ENCODE results near the gene P4HA2.

Gene P4HA2

DNA sequence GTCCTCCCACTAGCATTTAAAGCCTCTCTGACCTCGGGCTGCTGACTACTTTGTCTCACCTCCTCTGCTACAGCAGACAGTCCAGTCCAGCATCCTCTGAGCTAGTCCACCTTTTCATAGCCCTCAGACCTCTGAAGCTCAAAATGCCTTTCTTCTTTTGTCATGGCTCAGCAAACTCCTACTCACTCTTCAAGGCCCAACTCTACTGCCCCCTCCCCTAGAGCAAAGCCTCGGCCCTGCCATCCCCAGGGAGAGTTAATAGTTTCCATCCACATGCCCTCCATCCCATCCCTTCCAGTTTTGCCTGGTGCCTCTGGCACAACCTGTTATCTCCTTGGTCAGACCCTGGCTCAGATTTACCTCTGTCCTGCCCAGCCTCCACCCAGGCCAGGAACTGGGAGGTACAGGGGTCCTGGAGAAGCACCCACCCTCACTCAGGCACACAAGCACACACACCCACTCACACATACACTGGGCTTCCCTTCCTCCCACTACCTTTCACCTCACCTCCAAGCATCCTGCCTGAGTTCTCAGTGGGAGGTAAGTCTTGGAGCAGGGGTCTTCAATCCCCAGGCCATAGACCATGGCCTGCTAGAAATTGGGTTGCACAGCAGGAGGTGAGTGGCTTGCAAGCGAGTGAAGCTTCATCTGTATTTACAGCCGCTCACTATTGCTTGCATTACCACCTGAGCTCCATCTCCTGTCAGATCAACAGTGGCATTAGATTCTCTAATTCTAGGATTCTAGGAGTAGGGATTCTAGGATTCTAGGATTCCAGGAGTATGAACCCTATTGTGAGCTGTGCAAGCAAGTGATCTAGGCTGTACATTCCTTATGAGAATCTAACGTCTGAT lies 47.9 kb upstream of the P4HA2 start:
- TF ChIP-seq TCF4 (CRISPR knock-in tag; IDR thresholded peaks at IDR 0.05; ENCODE audit: borderline replicate concordance) (no peak), ISL1 (CRISPR knock-in tag; IDR thresholded peaks at IDR 0.05) (no peak), ZFP3 (CRISPR knock-in tag; IDR thresholded peaks at IDR 0.05) (peak; percentile 94)
- TF ChIP-seq, protein P1, sequence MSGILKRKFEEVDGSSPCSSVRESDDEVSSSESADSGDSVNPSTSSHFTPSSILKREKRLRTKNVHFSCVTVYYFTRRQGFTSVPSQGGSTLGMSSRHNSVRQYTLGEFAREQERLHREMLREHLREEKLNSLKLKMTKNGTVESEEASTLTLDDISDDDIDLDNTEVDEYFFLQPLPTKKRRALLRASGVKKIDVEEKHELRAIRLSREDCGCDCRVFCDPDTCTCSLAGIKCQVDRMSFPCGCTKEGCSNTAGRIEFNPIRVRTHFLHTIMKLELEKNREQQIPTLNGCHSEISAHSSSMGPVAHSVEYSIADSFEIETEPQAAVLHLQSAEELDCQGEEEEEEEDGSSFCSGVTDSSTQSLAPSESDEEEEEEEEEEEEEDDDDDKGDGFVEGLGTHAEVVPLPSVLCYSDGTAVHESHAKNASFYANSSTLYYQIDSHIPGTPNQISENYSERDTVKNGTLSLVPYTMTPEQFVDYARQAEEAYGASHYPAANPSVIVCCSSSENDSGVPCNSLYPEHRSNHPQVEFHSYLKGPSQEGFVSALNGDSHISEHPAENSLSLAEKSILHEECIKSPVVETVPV (CRISPR knock-in tag; IDR thresholded peaks at IDR 0.05), result no peak
- TF ChIP-seq, protein P2, sequence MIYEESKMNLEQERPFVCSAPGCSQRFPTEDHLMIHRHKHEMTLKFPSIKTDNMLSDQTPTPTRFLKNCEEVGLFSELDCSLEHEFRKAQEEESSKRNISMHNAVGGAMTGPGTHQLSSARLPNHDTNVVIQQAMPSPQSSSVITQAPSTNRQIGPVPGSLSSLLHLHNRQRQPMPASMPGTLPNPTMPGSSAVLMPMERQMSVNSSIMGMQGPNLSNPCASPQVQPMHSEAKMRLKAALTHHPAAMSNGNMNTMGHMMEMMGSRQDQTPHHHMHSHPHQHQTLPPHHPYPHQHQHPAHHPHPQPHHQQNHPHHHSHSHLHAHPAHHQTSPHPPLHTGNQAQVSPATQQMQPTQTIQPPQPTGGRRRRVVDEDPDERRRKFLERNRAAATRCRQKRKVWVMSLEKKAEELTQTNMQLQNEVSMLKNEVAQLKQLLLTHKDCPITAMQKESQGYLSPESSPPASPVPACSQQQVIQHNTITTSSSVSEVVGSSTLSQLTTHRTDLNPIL (CRISPR knock-in tag; IDR thresholded peaks at IDR 0.05; ENCODE audit: low read depth), result no peak
- ATAC-seq, result no peak

DNA sequence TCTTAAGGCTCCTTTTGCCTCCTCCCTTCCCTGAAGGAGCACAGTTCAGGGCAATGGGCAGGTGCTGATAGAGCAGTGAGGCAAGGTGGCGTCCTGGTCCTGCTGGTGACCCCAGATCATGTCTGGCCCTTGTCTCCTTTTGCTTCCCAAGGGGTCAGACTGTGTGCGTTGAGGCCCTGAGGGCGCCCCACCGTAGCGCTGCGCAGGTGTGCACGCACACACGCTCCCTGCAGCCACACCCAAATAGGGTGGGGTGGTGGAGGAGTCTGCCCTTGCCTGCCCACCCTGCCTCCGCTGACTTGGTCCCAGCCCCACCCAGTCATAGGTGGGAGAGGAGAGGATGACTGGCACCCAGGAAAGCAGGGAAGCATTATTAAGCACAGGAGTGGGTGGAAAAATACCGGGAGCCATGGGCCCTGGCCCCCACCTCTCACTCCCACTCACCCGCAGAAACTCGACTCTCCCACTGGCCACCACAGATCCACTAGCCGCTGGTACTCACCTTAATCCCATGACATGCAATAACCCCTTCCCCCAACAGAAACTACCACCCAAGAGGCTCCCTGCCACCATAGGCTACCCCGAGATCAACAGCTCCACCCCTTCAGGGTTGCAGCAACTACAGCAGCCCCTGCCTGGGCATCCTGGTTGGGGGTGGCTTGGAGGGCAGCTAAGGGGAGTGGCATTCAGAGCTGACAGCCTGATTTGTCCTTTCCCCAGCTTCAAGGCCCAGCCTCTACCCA lies 46.6 kb upstream of the P4HA2 start:
- no peak for TF ChIP-seq TOX (CRISPR knock-in tag; IDR thresholded peaks at IDR 0.05; ENCODE audit: borderline replicate concordance)
- TF ChIP-seq ZFP30 (CRISPR knock-in tag; IDR thresholded peaks at IDR 0.05), result no peak
- no peak for TF ChIP-seq GLIS3 (CRISPR knock-in tag; IDR thresholded peaks at IDR 0.05)
- no peak for TF ChIP-seq PPARA (CRISPR knock-in tag; IDR thresholded peaks at IDR 0.05; ENCODE audit: borderline replicate concordance)
- TF ChIP-seq ARNTL (CRISPR knock-in tag; IDR thresholded peaks at IDR 0.05; ENCODE audit: borderline replicate concordance, low read depth), result no peak
- TF ChIP-seq, protein P1 (CRISPR knock-in tag; IDR thresholded peaks at IDR 0.05), result no peak
- TF ChIP-seq, protein P2 (CRISPR knock-in tag; IDR thresholded peaks at IDR 0.05; ENCODE audit: low read depth), result no peak
- no peak for TF ChIP-seq ZNF8 (CRISPR knock-in tag; IDR thresholded peaks at IDR 0.05)
- TF ChIP-seq ISL1 (CRISPR knock-in tag; IDR thresholded peaks at IDR 0.05), result no peak
- TF ChIP-seq ZFP3 (CRISPR knock-in tag; IDR thresholded peaks at IDR 0.05), result no peak
- no peak for ATAC-seq

DNA sequence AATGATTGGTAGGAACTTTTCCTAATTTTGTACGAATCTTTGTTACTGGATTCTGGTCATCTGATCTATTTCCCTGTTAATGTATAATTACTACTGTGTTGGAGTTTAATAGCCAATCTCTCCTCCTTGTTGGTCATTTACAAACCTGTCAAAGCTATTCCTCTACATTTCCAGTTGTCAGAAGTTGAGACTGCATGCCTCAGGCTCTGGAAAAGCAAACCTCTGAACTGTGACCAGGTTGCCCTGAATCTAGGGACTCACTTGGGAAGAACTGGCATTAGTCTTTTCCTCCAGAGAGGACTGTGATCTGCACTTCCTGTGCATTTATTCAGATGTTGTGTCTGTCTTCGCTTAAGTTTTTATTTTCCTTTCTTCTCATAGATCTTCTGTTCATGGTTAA lies 46.0 kb upstream of the P4HA2 start:
- no peak for TF ChIP-seq GLIS3 (CRISPR knock-in tag; IDR thresholded peaks at IDR 0.05)
- no peak for TF ChIP-seq ARNTL (CRISPR knock-in tag; IDR thresholded peaks at IDR 0.05; ENCODE audit: borderline replicate concordance, low read depth)
- TF ChIP-seq ZFP3 (CRISPR knock-in tag; IDR thresholded peaks at IDR 0.05), result no peak
- no peak for TF ChIP-seq TCF4 (CRISPR knock-in tag; IDR thresholded peaks at IDR 0.05; ENCODE audit: borderline replicate concordance)
- no peak for ATAC-seq

DNA sequence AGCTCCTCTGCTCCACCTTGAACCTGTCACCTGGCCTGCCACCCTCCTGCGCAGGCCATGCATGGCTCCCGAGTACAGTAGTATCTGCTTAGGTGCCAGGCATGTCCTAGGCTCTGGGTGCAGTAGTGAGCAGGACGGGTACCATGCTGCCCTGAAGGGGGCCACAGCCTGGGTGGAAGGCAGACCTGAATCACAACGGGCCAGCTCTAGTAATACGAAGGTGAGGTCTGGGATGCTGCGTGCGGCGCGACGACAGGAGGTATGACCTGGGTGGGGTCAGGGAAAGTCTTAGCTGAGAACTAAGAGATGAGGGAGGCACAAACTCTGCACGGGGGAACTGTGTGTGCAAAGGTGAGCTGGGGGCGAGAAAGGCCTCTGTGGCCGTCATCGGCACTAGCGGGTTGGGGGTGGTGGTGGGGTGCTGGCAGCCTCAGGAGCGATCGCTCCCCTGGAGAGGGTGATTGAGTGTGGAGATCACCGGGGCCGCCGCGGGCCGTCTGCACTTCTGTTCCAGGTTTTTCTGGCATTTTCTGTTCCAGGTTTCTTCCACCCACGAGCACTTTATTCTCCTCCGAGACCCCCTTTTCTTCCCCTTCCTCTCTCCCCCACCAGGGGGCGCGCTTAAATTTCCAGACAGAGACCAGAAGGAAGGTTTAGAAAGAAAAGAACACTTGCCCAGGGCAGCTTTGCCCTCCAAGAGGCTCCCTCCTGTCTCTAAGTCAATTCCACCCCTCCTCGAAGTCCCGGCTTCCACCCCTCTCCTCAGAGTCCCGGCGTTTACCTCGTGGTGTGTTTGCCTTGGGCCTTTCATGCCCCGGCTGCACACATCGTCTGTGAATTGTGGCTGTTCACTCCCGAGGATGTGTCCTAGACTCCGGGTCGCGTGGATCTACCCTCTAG lies 44.9 kb upstream of the P4HA2 start:
- TF ChIP-seq, protein P3, sequence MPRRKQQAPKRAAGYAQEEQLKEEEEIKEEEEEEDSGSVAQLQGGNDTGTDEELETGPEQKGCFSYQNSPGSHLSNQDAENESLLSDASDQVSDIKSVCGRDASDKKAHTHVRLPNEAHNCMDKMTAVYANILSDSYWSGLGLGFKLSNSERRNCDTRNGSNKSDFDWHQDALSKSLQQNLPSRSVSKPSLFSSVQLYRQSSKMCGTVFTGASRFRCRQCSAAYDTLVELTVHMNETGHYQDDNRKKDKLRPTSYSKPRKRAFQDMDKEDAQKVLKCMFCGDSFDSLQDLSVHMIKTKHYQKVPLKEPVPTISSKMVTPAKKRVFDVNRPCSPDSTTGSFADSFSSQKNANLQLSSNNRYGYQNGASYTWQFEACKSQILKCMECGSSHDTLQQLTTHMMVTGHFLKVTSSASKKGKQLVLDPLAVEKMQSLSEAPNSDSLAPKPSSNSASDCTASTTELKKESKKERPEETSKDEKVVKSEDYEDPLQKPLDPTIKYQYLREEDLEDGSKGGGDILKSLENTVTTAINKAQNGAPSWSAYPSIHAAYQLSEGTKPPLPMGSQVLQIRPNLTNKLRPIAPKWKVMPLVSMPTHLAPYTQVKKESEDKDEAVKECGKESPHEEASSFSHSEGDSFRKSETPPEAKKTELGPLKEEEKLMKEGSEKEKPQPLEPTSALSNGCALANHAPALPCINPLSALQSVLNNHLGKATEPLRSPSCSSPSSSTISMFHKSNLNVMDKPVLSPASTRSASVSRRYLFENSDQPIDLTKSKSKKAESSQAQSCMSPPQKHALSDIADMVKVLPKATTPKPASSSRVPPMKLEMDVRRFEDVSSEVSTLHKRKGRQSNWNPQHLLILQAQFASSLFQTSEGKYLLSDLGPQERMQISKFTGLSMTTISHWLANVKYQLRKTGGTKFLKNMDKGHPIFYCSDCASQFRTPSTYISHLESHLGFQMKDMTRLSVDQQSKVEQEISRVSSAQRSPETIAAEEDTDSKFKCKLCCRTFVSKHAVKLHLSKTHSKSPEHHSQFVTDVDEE (CRISPR knock-in tag; IDR thresholded peaks at IDR 0.05), result no peak
- TF ChIP-seq, protein P4, sequence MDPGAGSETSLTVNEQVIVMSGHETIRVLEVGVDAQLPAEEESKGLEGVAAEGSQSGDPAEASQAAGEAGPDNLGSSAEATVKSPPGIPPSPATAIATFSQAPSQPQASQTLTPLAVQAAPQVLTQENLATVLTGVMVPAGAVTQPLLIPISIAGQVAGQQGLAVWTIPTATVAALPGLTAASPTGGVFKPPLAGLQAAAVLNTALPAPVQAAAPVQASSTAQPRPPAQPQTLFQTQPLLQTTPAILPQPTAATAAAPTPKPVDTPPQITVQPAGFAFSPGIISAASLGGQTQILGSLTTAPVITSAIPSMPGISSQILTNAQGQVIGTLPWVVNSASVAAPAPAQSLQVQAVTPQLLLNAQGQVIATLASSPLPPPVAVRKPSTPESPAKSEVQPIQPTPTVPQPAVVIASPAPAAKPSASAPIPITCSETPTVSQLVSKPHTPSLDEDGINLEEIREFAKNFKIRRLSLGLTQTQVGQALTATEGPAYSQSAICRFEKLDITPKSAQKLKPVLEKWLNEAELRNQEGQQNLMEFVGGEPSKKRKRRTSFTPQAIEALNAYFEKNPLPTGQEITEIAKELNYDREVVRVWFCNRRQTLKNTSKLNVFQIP (CRISPR knock-in tag; IDR thresholded peaks at IDR 0.05; ENCODE audit: borderline replicate concordance, low read depth), result no peak
- no peak for TF ChIP-seq ARNTL (CRISPR knock-in tag; IDR thresholded peaks at IDR 0.05; ENCODE audit: borderline replicate concordance, low read depth)
- TF ChIP-seq ZFP3 (CRISPR knock-in tag; IDR thresholded peaks at IDR 0.05), result no peak
- ATAC-seq, result peak; percentile 34

Data from SK-N-SH treated with all-trans-retinoic acid at 6 μM for 48 hours (cell line).